ENCODE measurements around the gene LMTK3. TPM values are rescaled to one million over a fixed set of nuclear protein-coding genes. Genes with fewer than 3 reads are reported as not detected.

LMTK3 gene
- total and polyA plus RNA-seq, 9 of the 15 experiments (the other 6 are each of a cell fraction or from before 2014, with no cell fraction given), result 0.35 to 12.3 (median 2.0) TPM; not detected in 2

DNA sequence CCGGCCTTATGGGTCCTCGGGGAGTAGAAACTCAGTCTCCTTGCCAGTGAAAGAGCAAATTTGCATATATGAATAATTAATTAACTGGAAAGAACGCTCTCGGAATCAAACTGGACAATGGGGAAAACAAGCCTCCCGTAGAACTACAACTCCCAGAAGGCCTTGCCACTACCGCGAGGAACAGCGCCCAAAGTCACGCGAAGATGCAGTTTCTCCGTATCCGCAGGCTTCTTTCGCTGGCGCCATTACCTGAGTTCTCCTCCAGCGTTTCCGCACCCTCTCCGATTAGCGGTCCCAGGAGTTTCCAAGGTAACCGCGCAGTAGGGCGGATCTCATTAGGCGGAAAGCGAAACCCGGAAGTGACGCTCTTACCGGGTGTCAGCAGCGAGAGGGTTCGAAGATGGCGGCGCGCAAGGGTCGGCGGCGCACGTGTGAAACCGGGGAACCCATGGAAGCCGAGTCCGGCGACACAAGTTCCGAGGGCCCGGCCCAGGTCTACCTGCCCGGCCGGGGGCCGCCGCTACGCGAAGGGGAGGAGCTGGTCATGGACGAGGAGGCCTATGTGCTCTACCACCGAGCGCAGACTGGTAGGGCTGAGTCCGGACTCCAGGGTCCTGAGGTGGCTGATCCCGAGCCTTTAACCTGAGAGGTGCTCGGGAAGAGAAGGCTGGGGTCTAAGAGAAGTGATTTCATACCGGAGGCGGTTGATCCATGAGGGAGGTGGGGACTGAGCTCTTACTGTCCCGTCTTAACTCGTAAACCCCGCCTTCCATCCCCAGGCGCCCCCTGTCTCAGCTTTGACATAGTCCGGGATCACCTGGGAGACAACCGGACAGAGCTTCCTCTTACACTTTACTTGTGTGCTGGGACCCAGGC is 65.8 kb downstream of the LMTK3 start, which contains the start of gene GRWD1 (continued):
- TF ChIP-seq KLF6 (CRISPR knock-in tag; IDR thresholded peaks at IDR 0.05; ENCODE audit: borderline replicate concordance) (0 out of 2 replicates have a peak, but pooled peaks have one; percentile 9), NBN (IDR thresholded peaks at IDR 0.05; ENCODE audit: low read depth) (0 out of 2 replicates have a peak, but pooled peaks have one; percentile 11), RBBP5 (IDR thresholded peaks at IDR 0.05; ENCODE audit: borderline replicate concordance, insufficient read depth, low read length, poor library complexity, severe bottlenecking) (peak; percentile 96), ELF2 (CRISPR knock-in tag; IDR thresholded peaks at IDR 0.05) (peak; percentile 77), FOS (IDR thresholded peaks at IDR 0.05; ENCODE audit: extremely low read depth, insufficient read length) (no peak), CHD2 (IDR thresholded peaks at IDR 0.05; ENCODE audit: low read depth, low read length) (peak; percentile 96), HIVEP1 (CRISPR knock-in tag; IDR thresholded peaks at IDR 0.05) (no peak), KLF10 (CRISPR knock-in tag; IDR thresholded peaks at IDR 0.05) (no peak), RBM25 (IDR thresholded peaks at IDR 0.05; ENCODE audit: low read depth, low read length, severe bottlenecking) (peak; percentile 79), SMAD3 (CRISPR knock-in tag; conservative IDR thresholded peaks at IDR 0.05) (no peak)
- TF ChIP-seq, protein P1, sequence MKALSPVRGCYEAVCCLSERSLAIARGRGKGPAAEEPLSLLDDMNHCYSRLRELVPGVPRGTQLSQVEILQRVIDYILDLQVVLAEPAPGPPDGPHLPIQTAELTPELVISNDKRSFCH (CRISPR knock-in tag; IDR thresholded peaks at IDR 0.05), result no peak
- TF ChIP-seq, protein P1 (tag; IDR thresholded peaks at IDR 0.05), result peak; percentile 66; the same call in 1 of the 2 replicates
- TF ChIP-seq, protein P2, sequence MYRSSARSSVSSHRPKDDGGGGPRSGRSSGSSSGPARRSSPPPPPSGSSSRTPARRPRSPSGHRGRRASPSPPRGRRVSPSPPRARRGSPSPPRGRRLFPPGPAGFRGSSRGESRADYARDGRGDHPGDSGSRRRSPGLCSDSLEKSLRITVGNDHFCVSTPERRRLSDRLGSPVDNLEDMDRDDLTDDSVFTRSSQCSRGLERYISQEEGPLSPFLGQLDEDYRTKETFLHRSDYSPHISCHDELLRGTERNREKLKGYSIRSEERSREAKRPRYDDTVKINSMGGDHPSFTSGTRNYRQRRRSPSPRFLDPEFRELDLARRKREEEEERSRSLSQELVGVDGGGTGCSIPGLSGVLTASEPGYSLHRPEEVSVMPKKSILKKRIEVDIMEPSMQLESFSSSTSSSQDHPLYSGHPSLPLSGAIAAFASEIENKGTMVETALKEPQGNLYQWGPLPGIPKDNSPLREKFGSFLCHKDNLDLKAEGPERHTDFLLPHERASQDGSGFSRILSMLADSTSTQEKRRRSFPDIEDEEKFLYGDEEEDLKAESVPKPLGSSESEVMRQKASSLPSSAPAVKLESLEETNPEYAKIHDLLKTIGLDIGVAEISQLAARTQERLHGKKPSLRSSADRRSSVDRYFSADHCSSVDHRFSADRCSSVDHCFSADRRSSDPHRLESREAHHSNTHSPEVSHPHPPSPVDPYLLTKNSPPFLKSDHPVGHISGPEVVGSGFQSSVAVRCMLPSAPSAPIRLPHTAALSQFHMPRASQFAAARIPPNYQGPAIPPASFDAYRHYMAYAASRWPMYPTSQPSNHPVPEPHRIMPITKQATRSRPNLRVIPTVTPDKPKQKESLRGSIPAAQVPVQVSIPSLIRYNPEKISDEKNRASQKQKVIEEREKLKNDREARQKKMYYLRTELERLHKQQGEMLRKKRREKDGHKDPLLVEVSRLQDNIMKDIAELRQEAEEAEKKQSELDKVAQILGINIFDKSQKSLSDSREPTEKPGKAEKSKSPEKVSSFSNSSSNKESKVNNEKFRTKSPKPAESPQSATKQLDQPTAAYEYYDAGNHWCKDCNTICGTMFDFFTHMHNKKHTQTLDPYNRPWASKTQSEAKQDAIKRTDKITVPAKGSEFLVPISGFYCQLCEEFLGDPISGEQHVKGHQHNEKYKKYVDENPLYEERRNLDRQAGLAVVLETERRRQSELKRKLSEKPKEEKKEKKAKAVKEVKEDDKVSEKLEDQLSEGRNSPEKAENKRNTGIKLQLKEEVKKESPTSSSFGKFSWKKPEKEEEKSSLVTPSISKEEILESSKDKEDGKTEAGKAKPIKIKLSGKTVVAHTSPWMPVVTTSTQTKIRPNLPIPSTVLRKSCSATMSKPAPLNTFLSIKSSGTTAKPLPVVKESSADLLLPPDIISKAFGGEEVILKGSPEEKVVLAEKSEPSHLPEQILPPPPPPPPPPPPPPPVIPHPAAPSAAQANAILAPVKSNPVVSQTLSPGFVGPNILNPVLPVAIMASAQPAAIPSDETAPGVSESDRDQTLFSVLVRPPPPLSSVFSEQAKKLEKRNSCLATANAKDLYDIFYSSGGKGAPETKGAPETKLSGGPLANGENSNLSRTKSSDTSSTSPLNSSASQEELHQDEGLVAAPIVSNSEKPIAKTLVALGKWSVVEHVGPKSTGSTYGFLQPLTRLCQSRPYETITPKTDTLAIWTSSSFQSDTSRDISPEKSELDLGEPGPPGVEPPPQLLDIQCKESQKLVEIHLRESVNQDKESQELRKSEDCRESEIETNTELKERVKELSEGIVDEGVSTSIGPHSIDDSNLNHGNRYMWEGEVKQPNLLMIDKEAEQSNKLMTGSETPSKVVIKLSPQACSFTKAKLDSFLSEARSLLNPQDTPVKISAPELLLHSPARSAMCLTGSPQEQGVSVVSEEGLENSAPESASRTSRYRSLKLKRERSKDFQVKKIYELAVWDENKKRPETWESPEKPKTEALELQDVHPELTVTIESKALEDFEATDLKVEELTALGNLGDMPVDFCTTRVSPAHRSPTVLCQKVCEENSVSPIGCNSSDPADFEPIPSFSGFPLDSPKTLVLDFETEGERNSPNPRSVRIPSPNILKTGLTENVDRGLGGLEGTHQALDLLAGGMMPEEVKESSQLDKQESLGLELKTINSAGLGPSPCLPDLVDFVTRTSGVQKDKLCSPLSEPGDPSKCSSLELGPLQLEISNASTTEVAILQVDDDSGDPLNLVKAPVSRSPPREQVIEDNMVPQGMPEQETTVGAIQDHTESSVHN (IDR thresholded peaks at IDR 0.05; ENCODE audit: borderline replicate concordance in 1 of 2, low read depth in 1 of 2), result no peak
- TF ChIP-seq, protein P3, sequence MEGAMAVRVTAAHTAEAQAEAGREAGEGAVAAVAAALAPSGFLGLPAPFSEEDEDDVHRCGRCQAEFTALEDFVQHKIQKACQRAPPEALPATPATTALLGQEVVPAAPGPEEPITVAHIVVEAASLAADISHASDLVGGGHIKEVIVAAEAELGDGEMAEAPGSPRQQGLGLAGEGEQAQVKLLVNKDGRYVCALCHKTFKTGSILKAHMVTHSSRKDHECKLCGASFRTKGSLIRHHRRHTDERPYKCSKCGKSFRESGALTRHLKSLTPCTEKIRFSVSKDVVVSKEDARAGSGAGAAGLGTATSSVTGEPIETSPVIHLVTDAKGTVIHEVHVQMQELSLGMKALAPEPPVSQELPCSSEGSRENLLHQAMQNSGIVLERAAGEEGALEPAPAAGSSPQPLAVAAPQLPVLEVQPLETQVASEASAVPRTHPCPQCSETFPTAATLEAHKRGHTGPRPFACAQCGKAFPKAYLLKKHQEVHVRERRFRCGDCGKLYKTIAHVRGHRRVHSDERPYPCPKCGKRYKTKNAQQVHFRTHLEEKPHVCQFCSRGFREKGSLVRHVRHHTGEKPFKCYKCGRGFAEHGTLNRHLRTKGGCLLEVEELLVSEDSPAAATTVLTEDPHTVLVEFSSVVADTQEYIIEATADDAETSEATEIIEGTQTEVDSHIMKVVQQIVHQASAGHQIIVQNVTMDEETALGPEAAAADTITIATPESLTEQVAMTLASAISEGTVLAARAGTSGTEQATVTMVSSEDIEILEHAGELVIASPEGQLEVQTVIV (CRISPR knock-in tag; IDR thresholded peaks at IDR 0.05; ENCODE audit: borderline replicate concordance), result no peak
